ENCODE data around the gene SOX9.
"Not testable (repeated sequence)": the region's sequence is repeated elsewhere in the genome, so short reads cannot be mapped to it uniquely, and the experiment has no call there.

Gene SOX9

GRCh38 chr17:72110942-72111318, 9.9 kb upstream of the SOX9 start:
- in situ Hi-C loops (cut with MboI; ENCODE audit: low sequenced_read_pairs), result no loop called here

GRCh38 chr17:72111336-72111923, 9.4 kb upstream of the SOX9 start:
- in situ Hi-C loops (cut with MboI; ENCODE audit: low sequenced_read_pairs), result no loop called here

GRCh38 chr17:72111926-72112325, 8.9 kb upstream of the SOX9 start:
- in situ Hi-C loops (cut with MboI; ENCODE audit: low sequenced_read_pairs), result not testable (repeated sequence)

- in situ Hi-C loops (cut with MboI; ENCODE audit: low sequenced_read_pairs), result no loop called here
Measured at GRCh38 chr17:72113751-72114150, 7.1 kb upstream of the SOX9 start.

GRCh38 chr17:72115781-72116525, 4.9 kb upstream of the SOX9 start:
- in situ Hi-C loops (cut with MboI; ENCODE audit: low sequenced_read_pairs), result no loop called here

GRCh38 chr17:72116661-72117521, 3.9 kb upstream of the SOX9 start:
- in situ Hi-C loops (cut with MboI; ENCODE audit: low sequenced_read_pairs), result no loop called here

GRCh38 chr17:72117535-72118334, 3.1 kb upstream of the SOX9 start:
- in situ Hi-C loops (cut with MboI; ENCODE audit: low sequenced_read_pairs), result no loop called here

- in situ Hi-C loops (cut with MboI; ENCODE audit: low sequenced_read_pairs), result no loop called here
Measured at GRCh38 chr17:72118335-72119076, 2.3 kb upstream of the SOX9 start.

GRCh38 chr17:72119077-72119872, 1.5 kb upstream of the SOX9 start:
- in situ Hi-C loops (cut with MboI; ENCODE audit: low sequenced_read_pairs), result no loop called here

- in situ Hi-C loops (cut with MboI; ENCODE audit: low sequenced_read_pairs), result no loop called here
Measured at GRCh38 chr17:72119873-72120641, 763 bp upstream of the SOX9 start.

- in situ Hi-C loops (cut with MboI; ENCODE audit: low sequenced_read_pairs), result no loop called here
Measured at GRCh38 chr17:72121164-72122009, 567 bp downstream of the SOX9 start.

GRCh38 chr17:72122010-72122764, 1.4 kb downstream of the SOX9 start:
- in situ Hi-C loops (cut with MboI; ENCODE audit: low sequenced_read_pairs), result no loop called here

- in situ Hi-C loops (cut with MboI; ENCODE audit: low sequenced_read_pairs), result no loop called here
Measured at GRCh38 chr17:72122765-72123529, 2.1 kb downstream of the SOX9 start.

- in situ Hi-C loops (cut with MboI; ENCODE audit: low sequenced_read_pairs), result no loop called here
Measured at GRCh38 chr17:72123530-72124437, 3.0 kb downstream of the SOX9 start.

- in situ Hi-C loops (cut with MboI; ENCODE audit: low sequenced_read_pairs), result no loop called here
Measured at GRCh38 chr17:72124438-72124775, 3.6 kb downstream of the SOX9 start.
